HepG2 (cell line): ENCODE results near the gene ADARB2. TPM values are rescaled to one million over a fixed set of nuclear protein-coding genes. Genes with fewer than 3 reads are reported as not detected.

Source experiments
- BRF2 ChIP-seq: sonication (generic); formaldehyde crosslinking; IDR thresholded peaks from 2 replicates; pipeline ENCODE4 v1.8.1; 2022; ENCODE audit warnings: mild to moderate bottlenecking, missing genetic modification reagents
- CC2D1A ChIP-seq: sonication (generic); formaldehyde crosslinking; IDR thresholded peaks from 2 replicates; pipeline ENCODE4 v1.8.1; 2023; ENCODE audit warnings: mild to moderate bottlenecking, missing genetic modification reagents
- HES4 ChIP-seq: sonication (generic); formaldehyde crosslinking; IDR thresholded peaks from 2 replicates; pipeline ENCODE4 v1.9.0; 2021; ENCODE audit warnings: mild to moderate bottlenecking, missing genetic modification reagents, borderline replicate concordance
- HNRNPL ChIP-seq: fragments of 200-400 bp; formaldehyde crosslinking; IDR thresholded peaks from 2 replicates; pipeline ENCODE4 v1.6.1; 2017; ENCODE audit warnings: mild to moderate bottlenecking, low read depth, low read length
- PATZ1 ChIP-seq: sonication (generic); formaldehyde crosslinking; IDR thresholded peaks from 2 replicates; pipeline ENCODE4 v1.4.0; 2020; ENCODE audit warnings: missing genetic modification reagents
- ZNF609 ChIP-seq: sonication (generic); formaldehyde crosslinking; IDR thresholded peaks from 2 replicates; pipeline ENCODE4 v1.4.0; 2020; ENCODE audit warnings: mild to moderate bottlenecking, missing genetic modification reagents, borderline replicate concordance
- ZNF704 ChIP-seq: sonication (generic); formaldehyde crosslinking; IDR thresholded peaks from 2 replicates; pipeline ENCODE4 v1.8.1; 2023; ENCODE audit warnings: mild to moderate bottlenecking, inconsistent platforms, moderate library complexity, missing genetic modification reagents, borderline replicate concordance
- ZNF879 ChIP-seq: sonication (generic); formaldehyde crosslinking; IDR thresholded peaks from 2 replicates; pipeline ENCODE4 v1.8.1; 2023; ENCODE audit warnings: missing genetic modification reagents
- polyA plus RNA-seq, 8 experiments: library from polyadenylated mRNA; depleted of rRNA in 3 of 8; stranded (reverse) in 7 of 8; unstranded in 1 of 8; fragments of >200 nt; fragmentation: Illumina TruSeq in 4 of 8; extraction: Trizol in 4 of 8; gene quantifications; 2 replicates each; pipeline versions ENCODE4 v1.2.1 to v1.2.3, GENCODE V29; 2011 to 2016; ENCODE audit warnings: low read depth in 4 of 8, missing spikeins in 1 of 8, mixed read lengths in 1 of 8; ENCODE audit not compliant: insufficient read depth in 1 of 8
- total RNA-seq, 5 experiments: library from RNA; depleted of rRNA; stranded (reverse); fragments of >200 nt; fragmentation: Illumina TruSeq; extraction: Trizol; gene quantifications; 2 replicates each; pipeline ENCODE4 v1.2.3, GENCODE V29; 2016; ENCODE audit warnings: low read depth in 1 of 5

The ADARB2 gene
- total and polyA plus RNA-seq, 2 of the 13 experiments (the other 11 are each of a cell fraction or from before 2014, with no cell fraction given), result not detected

- TF ChIP-seq BRF2 (no peak), HNRNPL (no peak), HES4 (CRISPR knock-in tag) (no peak), ZNF609 (no peak), ZNF879 (CRISPR knock-in tag) (no peak), ZNF704 (CRISPR knock-in tag) (no peak), CC2D1A (CRISPR knock-in tag) (no peak), PATZ1 (no peak)
Observed at GRCh38 chr10:1392127-1392526, 345.2 kb downstream of the ADARB2 start (continued).
